HG03571 (cell line): ENCODE data around the gene MTURN.

Experiments
- ATAC-seq: cut with Tn5 transposase; IDR thresholded peaks from one replicate; pipeline ENCODE4 v1.9.1; 2021; ENCODE audit not compliant: unreplicated experiment

MTURN gene

DNA sequence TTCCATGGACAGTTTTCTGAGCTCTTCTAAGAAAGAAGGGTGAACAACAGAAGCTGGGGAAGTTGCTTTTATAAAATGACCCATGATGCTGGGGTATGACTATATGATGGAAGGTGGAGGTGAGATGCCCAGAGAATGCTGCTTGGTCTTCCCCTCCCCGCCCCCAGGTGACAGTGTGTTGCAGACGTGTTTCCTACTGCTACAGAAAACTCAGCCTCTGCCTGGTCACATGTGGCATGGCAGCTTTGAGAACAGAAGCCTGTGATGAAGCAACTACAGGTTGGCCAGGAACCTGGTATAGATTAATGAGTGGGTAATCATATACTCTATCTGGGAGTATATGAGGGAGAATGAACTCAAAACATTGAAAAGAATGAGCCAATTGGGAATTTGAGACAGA, 67.1 kb downstream of the MTURN start:
- ATAC-seq: no peak

DNA sequence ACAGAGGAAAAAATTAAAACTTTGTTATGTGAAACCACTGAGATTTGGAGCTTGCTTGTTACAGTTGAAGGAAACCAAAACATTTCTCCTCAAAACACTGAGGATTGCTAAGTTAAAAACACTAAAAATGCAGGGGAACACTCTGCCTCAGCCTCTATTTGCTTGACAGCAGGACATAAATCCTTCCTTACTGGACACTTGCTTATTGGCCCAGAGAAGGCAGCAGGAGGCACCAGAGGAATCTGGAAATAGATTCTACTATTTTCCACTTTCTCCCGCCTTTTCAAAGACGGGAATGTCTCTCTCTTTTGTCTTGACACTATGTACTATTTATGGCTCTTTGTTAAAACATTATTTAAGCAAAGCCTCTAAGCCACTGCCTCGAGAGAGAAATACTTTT, 67.9 kb downstream of the MTURN start:
- no peak for ATAC-seq

DNA sequence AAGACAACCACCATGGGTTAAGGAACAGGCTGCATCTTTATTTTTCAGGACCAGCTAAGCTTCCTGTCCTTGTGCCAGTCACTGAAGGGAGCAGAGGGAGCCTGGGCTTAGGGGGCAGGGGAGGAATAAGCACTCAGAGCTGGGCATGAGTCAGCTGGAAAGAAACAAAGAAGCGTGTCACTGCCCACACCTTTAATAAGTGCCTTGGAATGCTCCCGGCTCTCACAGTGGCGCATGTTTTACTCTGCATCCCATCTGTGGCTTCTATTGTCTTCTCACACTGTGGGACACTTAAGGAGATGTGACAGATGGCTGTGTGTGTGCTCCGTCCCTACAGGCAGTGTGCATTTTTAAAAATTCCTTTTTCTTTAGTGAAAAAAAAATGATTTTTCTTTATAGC, 71.7 kb downstream of the MTURN start:
- no peak for ATAC-seq

DNA sequence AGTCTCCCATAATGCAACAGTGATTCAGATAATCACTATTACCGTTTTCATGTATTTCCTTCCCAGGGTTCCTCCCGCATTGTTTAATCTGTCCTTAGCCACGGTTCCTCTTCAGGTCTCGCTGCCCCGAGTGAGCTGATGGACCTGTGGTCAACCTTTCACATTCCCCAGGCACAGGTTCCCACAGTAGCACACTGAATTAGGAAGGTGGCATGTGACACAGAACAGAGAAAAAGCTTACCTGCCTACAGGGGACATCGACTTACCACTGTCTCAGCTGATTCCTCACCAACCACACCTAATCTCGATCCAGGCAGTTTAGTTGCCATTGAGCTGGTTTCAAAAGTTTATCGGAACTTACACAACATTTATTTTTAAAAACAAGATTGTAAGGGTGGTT, 72.2 kb downstream of the MTURN start:
- ATAC-seq: no peak

DNA sequence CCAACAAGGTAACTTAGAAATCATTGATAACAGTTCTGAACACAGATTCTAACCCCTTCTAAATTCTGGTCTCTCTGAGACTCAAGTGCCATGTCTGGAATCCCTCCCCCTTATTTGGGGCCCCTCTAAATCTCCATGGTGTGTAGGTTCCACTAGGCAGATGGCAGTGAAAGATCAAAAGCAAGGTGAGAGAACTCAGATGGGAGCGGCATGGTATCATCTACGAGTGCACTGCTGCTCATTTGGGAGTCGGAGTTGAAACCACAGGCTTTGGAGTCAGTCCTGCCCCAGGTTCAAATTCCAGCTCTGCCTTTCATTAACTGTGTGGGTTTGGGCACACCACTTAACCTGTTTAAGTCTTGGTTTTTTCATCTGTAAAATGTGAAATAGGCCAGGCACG, 72.6 kb downstream of the MTURN start:
- ATAC-seq: no peak

DNA sequence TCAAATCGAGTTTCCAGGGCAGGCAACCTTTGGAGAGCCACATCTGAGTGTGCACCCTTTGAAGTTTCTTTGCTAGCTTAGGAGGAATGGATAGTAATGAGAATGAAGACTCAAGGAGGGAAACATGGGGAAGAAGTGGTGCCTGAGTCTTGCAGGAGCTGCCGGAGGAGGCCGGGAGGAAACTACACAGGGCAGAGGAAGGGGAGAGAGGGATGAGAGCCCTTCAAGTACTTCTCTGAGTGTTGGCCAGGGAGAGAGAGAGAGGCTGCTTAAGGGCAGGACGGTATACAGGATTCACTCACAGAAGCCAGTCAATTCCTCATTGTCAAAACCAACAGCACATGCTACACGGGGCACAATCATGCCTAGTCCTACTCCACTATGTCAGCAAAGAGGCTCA, 75.2 kb downstream of the MTURN start:
- no peak for ATAC-seq
